HCT116 (cell line): ENCODE results near the gene CLEC4C.

Experiments
- CTCF ChIP-seq, 3 experiments: fragments of 200-600 bp in 1 of 3; sonication (generic) in 1 of 3; IDR thresholded peaks in 2 of 3; conservative IDR thresholded peaks in 1 of 3; 2 replicates each; pipeline ENCODE4 v1.5.1; 2012 to 2017; ENCODE audit warnings: low read depth in 2 of 3, low read length in 2 of 3, antibody characterized with exemption in 1 of 3, borderline replicate concordance in 1 of 3, control low read depth in 1 of 3, mild to moderate bottlenecking in 1 of 3, mixed read lengths in 1 of 3, mixed run types in 1 of 3, moderate library complexity in 1 of 3; ENCODE audit not compliant: insufficient read depth in 1 of 3
- EGR1 ChIP-seq: IDR thresholded peaks from 2 replicates; pipeline ENCODE4 v1.6.1; 2012; ENCODE audit warnings: low read depth
- EZH2 ChIP-seq: fragments of 200-600 bp; sonication (generic); IDR thresholded peaks from 2 replicates; pipeline ENCODE4 v1.6.1; 2017; ENCODE audit warnings: antibody characterized with exemption, mixed run types
- POLR2A ChIP-seq: IDR thresholded peaks from 2 replicates; pipeline ENCODE4 v1.7.0; 2011; ENCODE audit warnings: borderline replicate concordance; ENCODE audit not compliant: insufficient read depth, insufficient read length; ENCODE audit errors: extremely low read depth
- POLR2AphosphoS5 ChIP-seq: IDR thresholded peaks from 2 replicates; pipeline ENCODE4 v1.6.1; 2011; ENCODE audit warnings: mild to moderate bottlenecking, low read depth, low read length, moderate library complexity
- REST ChIP-seq: IDR thresholded peaks from 2 replicates; pipeline ENCODE4 v1.6.1; 2012; ENCODE audit warnings: low read depth
- SIN3A ChIP-seq: IDR thresholded peaks from 2 replicates; pipeline ENCODE4 v1.6.1; 2012; ENCODE audit warnings: low read depth
- TCF7L2 ChIP-seq: IDR thresholded peaks from 2 replicates; pipeline ENCODE4 v1.7.0; 2011; ENCODE audit warnings: borderline replicate concordance, inconsistent platforms; ENCODE audit not compliant: insufficient read depth, insufficient read length; ENCODE audit errors: extremely low read depth
- YY1 ChIP-seq: IDR thresholded peaks from 2 replicates; pipeline ENCODE4 v1.6.1; 2011; ENCODE audit warnings: low read length, low read depth, moderate library complexity, mild to moderate bottlenecking; ENCODE audit not compliant: insufficient replicate concordance; ENCODE audit errors: extremely low read depth

DNA sequence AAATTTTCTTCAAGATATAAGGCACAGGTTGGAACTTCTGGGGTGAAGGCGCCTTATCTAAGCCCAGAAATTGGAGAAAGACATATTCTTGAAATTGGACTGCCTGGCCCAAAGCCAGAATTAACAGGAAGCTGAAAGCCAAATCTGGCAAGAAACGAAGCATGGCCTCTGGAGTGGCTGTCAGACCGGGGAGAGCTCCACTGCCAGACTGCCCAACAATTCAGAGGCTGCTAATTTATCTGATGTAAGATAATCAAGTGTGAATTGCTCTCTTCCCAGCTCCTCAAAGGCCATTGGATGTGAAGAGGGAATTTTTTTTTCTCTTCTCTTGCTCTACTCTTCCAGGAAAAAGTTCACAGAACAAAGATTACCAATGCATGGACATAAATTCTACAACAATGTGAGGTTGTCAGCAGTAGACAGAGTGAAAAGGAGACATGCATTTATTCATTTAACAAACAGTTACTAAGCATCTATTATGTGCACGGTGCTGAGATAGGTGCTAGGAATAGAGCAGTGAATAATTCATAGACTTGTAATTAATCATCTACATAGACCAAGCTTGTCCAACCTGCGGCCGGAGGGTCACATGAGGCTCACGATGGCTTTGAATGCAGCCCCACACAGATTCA, 51.5 kb downstream of the CLEC4C start, which contains the start of gene GDF3:
- TF ChIP-seq EZH2 (no peak), CTCF (IDR thresholded peaks at IDR 0.05 in 2 of 3, conservative IDR thresholded peaks at IDR 0.05 in 1 of 3; ENCODE audit: borderline replicate concordance in 1 of 3, insufficient read depth in 1 of 3, low read depth in 2 of 3, low read length in 2 of 3) (no peak), REST (no peak), POLR2AphosphoS5 (no peak), EGR1 (no peak), POLR2A (no peak), SIN3A (no peak), TCF7L2 (no peak), YY1 (no peak)
